ENCODE measurements around the gene KRT74.

DNA sequence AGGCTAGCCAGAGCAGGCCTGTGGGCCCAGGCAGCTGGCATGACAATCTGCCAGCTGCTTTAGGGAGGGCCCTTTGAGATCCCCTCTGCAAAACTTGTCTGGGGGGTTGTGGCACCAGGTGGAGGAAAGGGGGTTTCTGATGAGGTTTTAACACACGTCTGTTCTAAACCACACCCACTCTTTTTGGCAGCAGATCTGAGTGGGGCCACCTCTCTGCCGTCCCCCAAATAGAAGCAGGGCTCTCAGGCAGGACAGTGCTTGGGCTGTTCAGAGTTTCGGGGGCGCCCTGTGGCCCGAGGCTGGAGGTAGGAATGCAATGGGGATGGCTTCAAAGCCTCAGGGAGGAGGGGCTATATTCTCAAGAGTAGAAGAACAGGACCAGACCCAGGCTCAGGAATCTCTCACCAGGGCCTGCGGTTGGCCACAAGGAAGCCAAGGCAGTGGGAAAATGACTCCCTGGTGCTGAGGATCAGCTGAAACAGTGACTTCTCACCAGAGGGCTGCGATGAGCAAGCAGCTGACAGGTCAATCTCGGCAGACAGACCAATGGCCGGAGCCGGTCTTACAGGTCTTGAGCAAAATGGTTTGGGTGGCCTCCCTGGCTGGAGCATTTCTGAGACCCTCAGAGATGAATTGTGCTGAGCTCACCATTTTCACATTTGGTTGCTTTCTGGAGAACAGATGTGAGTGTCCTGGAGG is 51.9 kb downstream of the KRT74 start:
- TF ChIP-seq, protein P1, sequence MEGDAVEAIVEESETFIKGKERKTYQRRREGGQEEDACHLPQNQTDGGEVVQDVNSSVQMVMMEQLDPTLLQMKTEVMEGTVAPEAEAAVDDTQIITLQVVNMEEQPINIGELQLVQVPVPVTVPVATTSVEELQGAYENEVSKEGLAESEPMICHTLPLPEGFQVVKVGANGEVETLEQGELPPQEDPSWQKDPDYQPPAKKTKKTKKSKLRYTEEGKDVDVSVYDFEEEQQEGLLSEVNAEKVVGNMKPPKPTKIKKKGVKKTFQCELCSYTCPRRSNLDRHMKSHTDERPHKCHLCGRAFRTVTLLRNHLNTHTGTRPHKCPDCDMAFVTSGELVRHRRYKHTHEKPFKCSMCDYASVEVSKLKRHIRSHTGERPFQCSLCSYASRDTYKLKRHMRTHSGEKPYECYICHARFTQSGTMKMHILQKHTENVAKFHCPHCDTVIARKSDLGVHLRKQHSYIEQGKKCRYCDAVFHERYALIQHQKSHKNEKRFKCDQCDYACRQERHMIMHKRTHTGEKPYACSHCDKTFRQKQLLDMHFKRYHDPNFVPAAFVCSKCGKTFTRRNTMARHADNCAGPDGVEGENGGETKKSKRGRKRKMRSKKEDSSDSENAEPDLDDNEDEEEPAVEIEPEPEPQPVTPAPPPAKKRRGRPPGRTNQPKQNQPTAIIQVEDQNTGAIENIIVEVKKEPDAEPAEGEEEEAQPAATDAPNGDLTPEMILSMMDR (conservative IDR thresholded peaks at IDR 0.05), result no peak
- TF ChIP-seq ZFX (IDR thresholded peaks at IDR 0.05), result no peak

Data from C4-2B (cell line).